Measurements from ENCODE around the gene ALKBH7.

GRCh38 chr19:6418562-6418932 lies 46.0 kb downstream of the ALKBH7 start:
- TF ChIP-seq POLR2A (IDR thresholded peaks at IDR 0.05; ENCODE audit: low read depth) (no peak), CTCF (IDR thresholded peaks at IDR 0.05) (no peak)
